ENCODE results near the gene PPP4R3B.
A peak's percentile ranks its signal among the peaks of the same experiment; 100 is the strongest.

PPP4R3B gene

GRCh38 chr2:55617175-55618024 lies at the start of gene PPP4R3B:
Gene PPP4R3B, minus strand, starts transcription at chr2:55617622. Its CDS starts 337 bp downstream, at chr2:55617285.
- peak; percentile 88 to 97 for DNase-seq (ENCODE audit: low read depth in 2 of 2, low spot score in 1 of 2)

- no peak for DNase-seq (ENCODE audit: low read depth in 2 of 2, low spot score in 1 of 2)
Measured at GRCh38 chr2:55653255-55653654, 35.8 kb upstream of the PPP4R3B start.

- no peak for DNase-seq (ENCODE audit: low read depth in 2 of 2, low spot score in 1 of 2)
Measured at GRCh38 chr2:55649211-55649610, 31.8 kb upstream of the PPP4R3B start.

- no peak for DNase-seq (ENCODE audit: low read depth in 2 of 2, low spot score in 1 of 2)
Measured at GRCh38 chr2:55636831-55637230, 19.4 kb upstream of the PPP4R3B start.

- no peak for DNase-seq (ENCODE audit: low read depth in 2 of 2, low spot score in 1 of 2)
Measured at GRCh38 chr2:55628931-55629330, 11.5 kb upstream of the PPP4R3B start.

GRCh38 chr2:55627915-55628314 lies 10.5 kb upstream of the PPP4R3B start:
- no peak for DNase-seq (ENCODE audit: low read depth in 2 of 2, low spot score in 1 of 2)

GRCh38 chr2:55621802-55622201 lies 4.4 kb upstream of the PPP4R3B start:
- DNase-seq (ENCODE audit: low read depth in 2 of 2, low spot score in 1 of 2): no peak

GRCh38 chr2:55620123-55620779 lies 2.8 kb upstream of the PPP4R3B start:
- DNase-seq (ENCODE audit: low read depth in 2 of 2, low spot score in 1 of 2): no peak

GRCh38 chr2:55618275-55619055 lies 1.0 kb upstream of the PPP4R3B start:
- peak; percentile 4 to 9 for DNase-seq (ENCODE audit: low read depth in 2 of 2, low spot score in 1 of 2)

- DNase-seq (ENCODE audit: low read depth in 2 of 2, low spot score in 1 of 2): no peak
Measured at GRCh38 chr2:55618025-55618274, 528 bp upstream of the PPP4R3B start.

- DNase-seq (ENCODE audit: low read depth in 2 of 2, low spot score in 1 of 2): peak in 1 of 2 donors; percentile 14
Measured at GRCh38 chr2:55616551-55617174, 759 bp downstream of the PPP4R3B start.

GRCh38 chr2:55611997-55612396 lies 5.4 kb downstream of the PPP4R3B start:
- DNase-seq (ENCODE audit: low read depth in 2 of 2, low spot score in 1 of 2): no peak

- DNase-seq (ENCODE audit: low read depth in 2 of 2, low spot score in 1 of 2): no peak
Measured at GRCh38 chr2:55610954-55611743, 6.3 kb downstream of the PPP4R3B start.

- no peak for DNase-seq (ENCODE audit: low read depth in 2 of 2, low spot score in 1 of 2)
Measured at GRCh38 chr2:55609938-55610578, 7.4 kb downstream of the PPP4R3B start.

GRCh38 chr2:55609193-55609794 lies 8.1 kb downstream of the PPP4R3B start:
- no peak for DNase-seq (ENCODE audit: low read depth in 2 of 2, low spot score in 1 of 2)

- DNase-seq (ENCODE audit: low read depth in 2 of 2, low spot score in 1 of 2): no peak
Measured at GRCh38 chr2:55607717-55608116, 9.7 kb downstream of the PPP4R3B start.

- DNase-seq (ENCODE audit: low read depth in 2 of 2, low spot score in 1 of 2): no peak
Measured at GRCh38 chr2:55604027-55604565, 13.3 kb downstream of the PPP4R3B start.

GRCh38 chr2:55601849-55602248 lies 15.6 kb downstream of the PPP4R3B start:
- no peak for DNase-seq (ENCODE audit: low read depth in 2 of 2, low spot score in 1 of 2)

GRCh38 chr2:55598056-55598795 lies 19.2 kb downstream of the PPP4R3B start:
- DNase-seq (ENCODE audit: low read depth in 2 of 2, low spot score in 1 of 2): no peak

Measured in stimulated activated CD8-positive, alpha-beta memory T cell treated with anti-CD3 and anti-CD28 coated beads, Interleukin-4, amount 100 ng/mL, for 4 hours (primary cell).